Endothelial cell (in vitro differentiated cells): ENCODE results near the gene PLCH2. TPM values are rescaled to one million over a fixed set of nuclear protein-coding genes. Genes with fewer than 3 reads are reported as not detected.

Source experiments
- DNase-seq: peaks from one replicate; pipeline ENCODE4 v3.0.0; 2021; ENCODE audit warnings: low spot score
- H3K27ac Mint-ChIP-seq: one replicate; pipeline ENCODE4 v1.8.0; 2021; ENCODE audit warnings: mixed read lengths, inconsistent platforms; ENCODE audit not compliant: unreplicated experiment
- H3K27me3 Mint-ChIP-seq: one replicate; pipeline ENCODE4 v1.8.0; 2021; ENCODE audit warnings: mild to moderate bottlenecking, moderate library complexity, mixed read lengths, inconsistent platforms; ENCODE audit not compliant: unreplicated experiment
- H3K36me3 Mint-ChIP-seq: one replicate; pipeline ENCODE4 v1.8.0; 2021; ENCODE audit warnings: mild to moderate bottlenecking, low read depth, mixed read lengths, inconsistent platforms; ENCODE audit not compliant: unreplicated experiment
- H3K4me1 Mint-ChIP-seq: one replicate; pipeline ENCODE4 v1.8.0; 2021; ENCODE audit warnings: mild to moderate bottlenecking, mixed read lengths, inconsistent platforms; ENCODE audit not compliant: unreplicated experiment
- H3K4me3 Mint-ChIP-seq: one replicate; pipeline ENCODE4 v1.8.0; 2021; ENCODE audit warnings: mild to moderate bottlenecking, mixed read lengths, inconsistent platforms; ENCODE audit not compliant: unreplicated experiment
- H3K9me3 Mint-ChIP-seq: one replicate; pipeline ENCODE4 v1.8.0; 2021; ENCODE audit warnings: mixed read lengths, inconsistent platforms; ENCODE audit not compliant: unreplicated experiment
- total RNA-seq: library from RNA; stranded (reverse); fragmentation: NEBNext Ultra II Directional; extraction: Animal tissue kit (Norgen Biotek cat#: 25700); gene quantifications from one replicate; pipeline ENCODE4 v1.2.1, GENCODE V29; 2021; ENCODE audit not compliant: unreplicated experiment
- TF ChIP-seq, protein P1 (sequence below): fragments of 200-600 bp; sonication (generic); IDR thresholded peaks from one replicate; pipeline ENCODE4 v1.5.0; 2021; ENCODE audit warnings: antibody characterized with exemption; ENCODE audit not compliant: unreplicated experiment

Gene PLCH2
- total RNA-seq, 1 donor from 2014 or later: not detected

GRCh38 chr1:2525920-2526823 is 50.1 kb downstream of the PLCH2 start, which contains the start of gene PANK4:
Gene PANK4, minus strand, starts transcription at chr1:2526596. Its CDS starts 9 bp downstream, at chr1:2526587.
- TF ChIP-seq, protein P1, sequence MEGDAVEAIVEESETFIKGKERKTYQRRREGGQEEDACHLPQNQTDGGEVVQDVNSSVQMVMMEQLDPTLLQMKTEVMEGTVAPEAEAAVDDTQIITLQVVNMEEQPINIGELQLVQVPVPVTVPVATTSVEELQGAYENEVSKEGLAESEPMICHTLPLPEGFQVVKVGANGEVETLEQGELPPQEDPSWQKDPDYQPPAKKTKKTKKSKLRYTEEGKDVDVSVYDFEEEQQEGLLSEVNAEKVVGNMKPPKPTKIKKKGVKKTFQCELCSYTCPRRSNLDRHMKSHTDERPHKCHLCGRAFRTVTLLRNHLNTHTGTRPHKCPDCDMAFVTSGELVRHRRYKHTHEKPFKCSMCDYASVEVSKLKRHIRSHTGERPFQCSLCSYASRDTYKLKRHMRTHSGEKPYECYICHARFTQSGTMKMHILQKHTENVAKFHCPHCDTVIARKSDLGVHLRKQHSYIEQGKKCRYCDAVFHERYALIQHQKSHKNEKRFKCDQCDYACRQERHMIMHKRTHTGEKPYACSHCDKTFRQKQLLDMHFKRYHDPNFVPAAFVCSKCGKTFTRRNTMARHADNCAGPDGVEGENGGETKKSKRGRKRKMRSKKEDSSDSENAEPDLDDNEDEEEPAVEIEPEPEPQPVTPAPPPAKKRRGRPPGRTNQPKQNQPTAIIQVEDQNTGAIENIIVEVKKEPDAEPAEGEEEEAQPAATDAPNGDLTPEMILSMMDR: no peak
- peak; percentile 91 for DNase-seq
- peaks cover 13% of the 10 kb centered on the region for H3K27me3 Mint-ChIP-seq

GRCh38 chr1:2526824-2527555 is 50.9 kb downstream of the PLCH2 start:
- H3K9me3 Mint-ChIP-seq: no peaks in the 10 kb centered on the region
- H3K4me1 Mint-ChIP-seq: peaks cover 27% of the 10 kb centered on the region
- peaks cover 9% of the 10 kb centered on the region for H3K36me3 Mint-ChIP-seq
- TF ChIP-seq, protein P1: no peak
- peak overlapping the region; percentile 63 for H3K4me3 Mint-ChIP-seq
- H3K27me3 Mint-ChIP-seq: peaks cover 13% of the 10 kb centered on the region
- DNase-seq: no peak
- H3K27ac Mint-ChIP-seq: peak overlapping the region; percentile 72

More at GRCh38 chr1:2525920-2526823, 50.1 kb downstream of the PLCH2 start, which contains the start of gene PANK4:
- H3K27ac Mint-ChIP-seq: peak within 1 kb of the TSS; percentile 72
- H3K9me3 Mint-ChIP-seq: no peaks in the 10 kb centered on the region
- H3K4me3 Mint-ChIP-seq: peak within 1 kb of the TSS; percentile 89
- peaks cover 10% of the 10 kb centered on the region for H3K36me3 Mint-ChIP-seq
- H3K4me1 Mint-ChIP-seq: peaks cover 27% of the 10 kb centered on the region

DNA sequence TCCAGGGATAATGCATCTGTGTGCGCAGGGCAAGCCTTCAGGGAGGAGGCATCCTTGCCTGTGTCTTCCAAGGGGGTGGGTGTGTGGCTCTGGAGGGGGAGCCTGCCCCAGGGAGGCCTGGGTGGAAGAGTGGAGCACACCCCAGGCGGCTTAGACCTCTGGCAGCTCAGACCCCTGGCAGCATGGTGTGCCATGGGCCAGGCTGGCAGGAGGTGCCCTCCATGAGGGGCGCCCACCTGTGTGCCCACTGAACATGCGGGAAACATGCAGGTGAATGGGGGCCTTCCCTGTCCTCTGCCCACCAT is 51.4 kb downstream of the PLCH2 start:
- TF ChIP-seq, protein P1: no peak
- Mint-ChIP-seq H3K27me3 (peaks cover 13% of the 10 kb centered on the region), H3K4me3 (no peak overlapping the region), H3K27ac (no peak overlapping the region), H3K36me3 (peaks cover 7% of the 10 kb centered on the region), H3K9me3 (no peaks in the 10 kb centered on the region), H3K4me1 (peaks cover 26% of the 10 kb centered on the region)
- DNase-seq: no peak

GRCh38 chr1:2528016-2528415 is 51.9 kb downstream of the PLCH2 start:
- TF ChIP-seq, protein P1: no peak
- DNase-seq: no peak
- Mint-ChIP-seq H3K4me1 (peaks cover 21% of the 10 kb centered on the region), H3K27ac (no peak overlapping the region), H3K27me3 (peaks cover 14% of the 10 kb centered on the region), H3K9me3 (no peaks in the 10 kb centered on the region), H3K4me3 (no peak overlapping the region), H3K36me3 (peaks cover 5% of the 10 kb centered on the region)
